ENCODE measurements around the gene NEBL.

- no peak for TF ChIP-seq ZFP3 (tag by site-specific recombination; IDR thresholded peaks at IDR 0.05; ENCODE audit: low read depth)
- TF ChIP-seq ZNF274 (IDR thresholded peaks at IDR 0.05; ENCODE audit: low read length) = no peak
- TF ChIP-seq ZNF274 (tag by site-specific recombination; IDR thresholded peaks at IDR 0.05; ENCODE audit: borderline replicate concordance) = no peak
- no peak for TF ChIP-seq ZNF335 (tag by site-specific recombination; conservative IDR thresholded peaks at IDR 0.05)
- TF ChIP-seq ZNF530 (tag by site-specific recombination; IDR thresholded peaks at IDR 0.05; ENCODE audit: low read depth) = no peak
Observed at GRCh38 chr10:20932606-20933126, 35.6 kb upstream of the NEBL start.

Measured in HEK293 (cell line).